Activated B cell treated with CpG ODN at 0.5 μM for 24 hours (primary cell): ENCODE results near the gene ITGB2. TPM values are rescaled to one million over a fixed set of nuclear protein-coding genes. Genes with fewer than 3 reads are reported as not detected.

Source experiments
- ATAC-seq: fragments of 200-7000 bp; cut with Tn5 transposase; one replicate; pipeline ENCODE4 v1.10.0; 2021; ENCODE audit warnings: low read depth, mild to moderate bottlenecking, moderate library complexity
- CTCF ChIA-PET: fragments of 350-600 bp; sonication (Branson Sonifier 250); formaldehyde crosslinking; loops from one replicate; lab custom pipeline; 2021; ENCODE audit warnings: antibody characterized with exemption; lab: Charles Lee
- POLR2A ChIA-PET: fragments of 350-600 bp; sonication (Branson Sonifier 250); formaldehyde crosslinking; loops from one replicate; lab custom pipeline; 2021; ENCODE audit warnings: antibody characterized with exemption; lab: Charles Lee
- DNase-seq: peaks from one replicate; pipeline ENCODE4 v3.0.0; 2022
- H3K27ac Mint-ChIP-seq: one replicate; pipeline ENCODE4 v1.8.0; 2020; ENCODE audit warnings: mixed read lengths
- H3K27me3 Mint-ChIP-seq: one replicate; pipeline ENCODE4 v1.8.0; 2021; ENCODE audit warnings: mixed read lengths
- H3K36me3 Mint-ChIP-seq: one replicate; pipeline ENCODE4 v1.8.0; 2021; ENCODE audit warnings: low read depth, mixed read lengths
- H3K4me1 Mint-ChIP-seq: one replicate; pipeline ENCODE4 v1.8.0; 2021; ENCODE audit warnings: mixed read lengths
- H3K4me3 Mint-ChIP-seq: one replicate; pipeline ENCODE4 v1.8.0; 2020; ENCODE audit warnings: mild to moderate bottlenecking, mixed read lengths
- H3K9me3 Mint-ChIP-seq: one replicate; pipeline ENCODE4 v1.8.0; 2020; ENCODE audit warnings: mixed read lengths
- intact Hi-C: fragments of 100-400 bp; cut with micrococcal nuclease; formaldehyde crosslinking; loops from one replicate; pipeline ENCODE4 v1.15.1; 2024
- total RNA-seq: library from RNA; stranded (reverse); gene quantifications from 2 replicates; pipeline ENCODE4 v1.2.3, GENCODE V29; 2022
- TF ChIP-seq, protein P1 (sequence below): fragments of 200-600 bp; IDR thresholded peaks from one replicate; pipeline ENCODE4 v1.8.0; 2022; ENCODE audit warnings: antibody characterized with exemption, mild to moderate bottlenecking

The ITGB2 gene
- total RNA-seq, 1 donor from 2014 or later = 124 TPM

DNA sequence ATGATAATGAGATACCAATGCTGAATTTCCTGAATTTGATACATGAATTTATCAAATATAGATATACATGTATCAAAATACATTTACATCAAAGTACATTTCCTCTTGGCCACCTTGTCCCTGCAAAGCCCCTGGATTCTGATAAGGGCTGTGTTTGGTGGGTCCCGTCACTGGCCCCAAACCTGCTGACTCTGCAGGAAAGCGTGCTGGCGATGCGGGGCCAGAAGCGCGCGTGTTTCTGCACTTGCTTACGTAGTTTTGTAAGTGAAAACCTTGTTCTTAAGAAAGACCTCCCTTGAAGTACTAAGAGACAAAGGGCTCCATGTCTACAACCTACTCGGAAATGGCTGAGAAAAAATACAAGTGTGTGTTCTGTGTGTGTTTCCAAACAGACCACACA lies 11.0 kb downstream of the ITGB2 start:
- ATAC-seq = no peak
- DNase-seq = no peak
- Mint-ChIP-seq H3K27ac (peak overlapping the region; percentile 56), H3K4me3 (no peak overlapping the region), H3K27me3 (no peaks in the 10 kb centered on the region), H3K9me3 (no peaks in the 10 kb centered on the region), H3K4me1 (peaks cover 79% of the 10 kb centered on the region), H3K36me3 (peaks cover 28% of the 10 kb centered on the region)
- TF ChIP-seq, protein P1, sequence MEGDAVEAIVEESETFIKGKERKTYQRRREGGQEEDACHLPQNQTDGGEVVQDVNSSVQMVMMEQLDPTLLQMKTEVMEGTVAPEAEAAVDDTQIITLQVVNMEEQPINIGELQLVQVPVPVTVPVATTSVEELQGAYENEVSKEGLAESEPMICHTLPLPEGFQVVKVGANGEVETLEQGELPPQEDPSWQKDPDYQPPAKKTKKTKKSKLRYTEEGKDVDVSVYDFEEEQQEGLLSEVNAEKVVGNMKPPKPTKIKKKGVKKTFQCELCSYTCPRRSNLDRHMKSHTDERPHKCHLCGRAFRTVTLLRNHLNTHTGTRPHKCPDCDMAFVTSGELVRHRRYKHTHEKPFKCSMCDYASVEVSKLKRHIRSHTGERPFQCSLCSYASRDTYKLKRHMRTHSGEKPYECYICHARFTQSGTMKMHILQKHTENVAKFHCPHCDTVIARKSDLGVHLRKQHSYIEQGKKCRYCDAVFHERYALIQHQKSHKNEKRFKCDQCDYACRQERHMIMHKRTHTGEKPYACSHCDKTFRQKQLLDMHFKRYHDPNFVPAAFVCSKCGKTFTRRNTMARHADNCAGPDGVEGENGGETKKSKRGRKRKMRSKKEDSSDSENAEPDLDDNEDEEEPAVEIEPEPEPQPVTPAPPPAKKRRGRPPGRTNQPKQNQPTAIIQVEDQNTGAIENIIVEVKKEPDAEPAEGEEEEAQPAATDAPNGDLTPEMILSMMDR = no peak
- intact Hi-C loops = loop anchor here (2.0 kb wide), 1 partner anchor 17 kb away; no protein-coding TSS in a partner anchor
- POLR2A ChIA-PET = interaction anchor here (0.6 to 1.5 kb wide), 2 partner anchors 15 to 28 kb away, joined by 3 to 4 read pairs; no protein-coding TSS in a partner anchor
- CTCF ChIA-PET = interaction anchor here (1.0 to 1.4 kb wide), 2 partner anchors 11 to 23 kb away, joined by 3 read pairs; partner anchors contain the start of gene ITGB2

DNA sequence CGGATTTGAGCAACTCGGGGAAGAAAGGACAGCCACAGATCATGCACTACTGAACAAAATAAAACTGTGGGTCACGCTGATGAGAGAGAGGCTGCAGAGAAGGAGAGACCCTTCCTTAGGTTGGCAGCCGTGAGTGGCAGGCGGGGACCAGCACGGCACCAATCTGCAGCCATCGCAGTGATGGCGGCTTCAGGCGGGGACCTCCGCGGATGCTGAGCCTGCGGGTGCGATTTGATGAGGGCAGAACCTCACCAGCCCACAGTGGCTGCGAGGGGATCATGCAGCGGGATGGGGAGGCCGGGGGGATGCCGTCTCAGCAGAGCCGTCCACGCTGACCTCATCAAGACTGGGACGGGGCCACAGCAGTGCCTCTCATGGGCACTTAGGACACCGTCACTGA lies 11.8 kb downstream of the ITGB2 start:
- DNase-seq (no peak), ATAC-seq (no peak)
- intact Hi-C loops = loop anchor here (1.0 kb wide), 1 partner anchor 36 kb away; the partner anchor contains the start of gene PTTG1IP
- peak overlapping the region; percentile 41 for H3K27ac Mint-ChIP-seq
- no peak overlapping the region for H3K4me3 Mint-ChIP-seq
- POLR2A ChIA-PET = interaction anchor here (2.5 to 2.8 kb wide), 2 partner anchors 18 to 23 kb away, joined by 19 to 28 read pairs; no protein-coding TSS in a partner anchor
- CTCF ChIA-PET = interaction anchor here (1.4 to 2.4 kb wide), 2 partner anchors 12 to 16 kb away, joined by 3 to 8 read pairs; partner anchors contain the start of gene ITGB2
- H3K9me3 Mint-ChIP-seq = no peaks in the 10 kb centered on the region
- H3K27me3 Mint-ChIP-seq = no peaks in the 10 kb centered on the region
- TF ChIP-seq, protein P1 = no peak
- peaks cover 77% of the 10 kb centered on the region for H3K4me1 Mint-ChIP-seq
- H3K36me3 Mint-ChIP-seq = peaks cover 36% of the 10 kb centered on the region

GRCh38 chr21:44907966-44908895 lies 12.5 kb downstream of the ITGB2 start:
- CTCF ChIA-PET = interaction anchor here (0.8 to 2.4 kb wide), 3 partner anchors 9 to 24 kb away, joined by 4 to 12 read pairs (median 8); no protein-coding TSS in a partner anchor
- POLR2A ChIA-PET = interaction anchor here (0.6 to 2.8 kb wide), 7 partner anchors 11 to 80 kb away, joined by 3 to 28 read pairs (median 5); partner anchors contain the start of genes ITGB2 and PTTG1IP
- intact Hi-C loops = loop anchor here (1.0 kb wide), 2 partner anchors 22 to 35 kb away; partner anchors contain the start of gene PTTG1IP

GRCh38 chr21:44907225-44907965 lies 13.3 kb downstream of the ITGB2 start:
- intact Hi-C loops = loop anchor here (1.0 kb wide), 1 partner anchor 23 kb away; no protein-coding TSS in a partner anchor
- no peaks in the 10 kb centered on the region for H3K27me3 Mint-ChIP-seq
- no peak for DNase-seq
- TF ChIP-seq, protein P1 = no peak
- H3K36me3 Mint-ChIP-seq = peaks cover 48% of the 10 kb centered on the region
- no peaks in the 10 kb centered on the region for H3K9me3 Mint-ChIP-seq
- ChIA-PET POLR2A (interaction anchor here (0.6 to 2.8 kb wide), 8 partner anchors 12 to 79 kb away, joined by 3 to 28 read pairs (median 5); partner anchors contain the start of genes ITGB2 and PTTG1IP), CTCF (interaction anchor here (0.8 to 2.4 kb wide), 4 partner anchors 9 to 25 kb away, joined by 4 to 12 read pairs (median 6); no protein-coding TSS in a partner anchor)
- H3K27ac Mint-ChIP-seq = peak overlapping the region; percentile 70
- peak; percentile 53 for ATAC-seq
- H3K4me1 Mint-ChIP-seq = peaks cover 68% of the 10 kb centered on the region
- peak overlapping the region; percentile 48 for H3K4me3 Mint-ChIP-seq

More at GRCh38 chr21:44907966-44908895, 12.5 kb downstream of the ITGB2 start:
- H3K4me1 Mint-ChIP-seq = peaks cover 70% of the 10 kb centered on the region
- peak overlapping the region; percentile 70 for H3K27ac Mint-ChIP-seq
- H3K9me3 Mint-ChIP-seq = no peaks in the 10 kb centered on the region
- ATAC-seq = peak; percentile 60
- TF ChIP-seq, protein P1 = no peak
- no peaks in the 10 kb centered on the region for H3K27me3 Mint-ChIP-seq
- H3K36me3 Mint-ChIP-seq = peaks cover 40% of the 10 kb centered on the region
- peak overlapping the region; percentile 48 for H3K4me3 Mint-ChIP-seq
- no peak for DNase-seq
